NCI-H226 (cell line): Measurements from ENCODE around the gene CACNA1C.
"Not testable (repeated sequence)": the region's sequence is repeated elsewhere in the genome, so short reads cannot be mapped to it uniquely, and the experiment has no call there.

Experiments used
- DNase-seq: peaks from one replicate; pipeline ENCODE4 v3.0.0-alpha.2; 2015

CACNA1C gene

DNA sequence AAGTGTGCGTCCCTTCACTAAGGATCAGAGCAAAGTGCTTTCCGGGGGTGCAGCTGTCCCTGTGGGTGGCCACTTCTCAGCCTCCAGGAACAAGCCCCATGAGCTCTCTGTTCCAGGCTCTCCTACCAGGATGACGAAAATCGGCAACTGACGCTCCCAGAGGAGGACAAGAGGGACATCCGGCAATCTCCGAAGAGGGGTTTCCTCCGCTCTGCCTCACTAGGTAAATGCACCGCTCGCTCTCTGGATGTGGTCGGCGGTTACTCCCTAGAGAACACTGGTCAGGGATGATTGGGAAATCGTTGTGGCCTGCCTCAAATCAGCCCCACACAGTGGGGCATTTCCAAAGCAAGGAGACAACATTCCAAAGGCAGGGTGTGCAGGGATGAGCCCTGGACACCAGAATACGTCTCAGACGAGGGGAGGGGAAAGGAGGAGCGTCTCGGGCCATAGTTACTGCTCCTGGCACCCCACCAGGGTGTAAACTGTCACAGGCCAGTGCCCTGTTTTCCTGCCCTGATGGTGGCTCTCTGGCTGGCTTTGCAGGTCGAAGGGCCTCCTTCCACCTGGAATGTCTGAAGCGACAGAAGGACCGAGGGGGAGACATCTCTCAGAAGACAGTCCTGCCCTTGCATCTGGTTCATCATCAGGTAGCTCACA is 633.0 kb downstream of the CACNA1C start:
- DNase-seq = not testable (repeated sequence)

GRCh38 chr12:2686280-2686646 is 633.5 kb downstream of the CACNA1C start:
- no peak for DNase-seq

- DNase-seq = no peak
These were observed 634.3 kb downstream of the CACNA1C start for GRCh38 chr12:2687058-2687457.

DNA sequence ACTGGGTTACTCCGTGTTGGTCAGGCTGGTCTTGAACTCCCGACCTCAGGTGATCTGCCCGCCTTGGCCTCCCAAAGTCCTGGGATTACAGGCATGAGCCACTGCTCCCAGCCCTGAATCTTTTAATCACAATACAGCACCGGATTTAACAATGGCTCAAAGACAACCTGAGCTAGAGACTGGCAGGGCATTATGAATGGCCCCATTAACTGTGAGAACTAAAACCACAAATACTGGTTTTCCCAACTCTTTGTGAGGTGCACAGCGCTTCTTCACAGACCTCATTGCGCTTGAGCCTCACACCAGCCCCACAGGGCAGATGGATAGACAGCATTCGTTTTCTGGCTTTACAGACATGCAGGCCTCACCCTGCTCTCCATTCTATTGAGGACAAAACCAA is 634.9 kb downstream of the CACNA1C start:
- no peak for DNase-seq

DNA sequence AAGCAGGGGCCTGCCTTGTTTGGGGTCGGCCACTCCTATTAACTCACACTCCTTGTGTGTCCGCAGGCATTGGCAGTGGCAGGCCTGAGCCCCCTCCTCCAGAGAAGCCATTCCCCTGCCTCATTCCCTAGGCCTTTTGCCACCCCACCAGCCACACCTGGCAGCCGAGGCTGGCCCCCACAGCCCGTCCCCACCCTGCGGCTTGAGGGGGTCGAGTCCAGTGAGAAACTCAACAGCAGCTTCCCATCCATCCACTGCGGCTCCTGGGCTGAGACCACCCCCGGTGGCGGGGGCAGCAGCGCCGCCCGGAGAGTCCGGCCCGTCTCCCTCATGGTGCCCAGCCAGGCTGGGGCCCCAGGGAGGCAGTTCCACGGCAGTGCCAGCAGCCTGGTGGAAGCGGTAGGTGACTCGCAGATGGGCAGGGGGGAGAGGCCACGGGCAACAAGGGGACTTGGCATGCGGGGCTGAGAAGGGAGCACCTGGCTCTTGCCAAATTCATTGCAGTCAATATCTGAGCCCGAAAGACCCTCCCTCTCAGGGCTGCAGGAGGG is 635.7 kb downstream of the CACNA1C start:
- no peak for DNase-seq

- DNase-seq = no peak
These were observed 636.6 kb downstream of the CACNA1C start for GRCh38 chr12:2689393-2689792.

DNA sequence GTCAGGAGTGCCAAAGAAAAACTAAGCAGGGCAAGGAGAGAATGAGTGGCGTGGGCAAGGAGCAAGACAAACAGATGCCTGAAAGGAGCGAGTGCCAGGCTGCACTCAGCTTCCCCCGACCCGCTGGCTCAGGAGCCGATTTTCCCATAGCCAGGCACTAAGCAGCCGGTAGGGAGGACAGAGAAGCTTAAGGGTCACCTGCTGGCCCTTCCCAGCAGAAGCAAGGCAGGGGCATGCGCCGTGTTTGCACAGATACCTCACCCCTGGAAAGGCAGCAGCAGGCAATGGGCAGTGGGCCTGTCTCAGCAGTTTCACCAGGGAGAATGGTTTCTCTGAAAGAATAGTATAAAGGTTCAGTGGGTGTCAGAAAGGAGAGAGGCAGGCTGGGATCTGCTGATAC is 637.1 kb downstream of the CACNA1C start:
- DNase-seq = no peak

GRCh38 chr12:2690348-2691005 is 637.7 kb downstream of the CACNA1C start:
- no peak for DNase-seq

- DNase-seq = no peak
These were observed 638.2 kb downstream of the CACNA1C start for GRCh38 chr12:2691006-2691344.

GRCh38 chr12:2691345-2692071 is 638.7 kb downstream of the CACNA1C start:
- no peak for DNase-seq

- no peak for DNase-seq
These were observed 639.3 kb downstream of the CACNA1C start for GRCh38 chr12:2692080-2692479.

DNA sequence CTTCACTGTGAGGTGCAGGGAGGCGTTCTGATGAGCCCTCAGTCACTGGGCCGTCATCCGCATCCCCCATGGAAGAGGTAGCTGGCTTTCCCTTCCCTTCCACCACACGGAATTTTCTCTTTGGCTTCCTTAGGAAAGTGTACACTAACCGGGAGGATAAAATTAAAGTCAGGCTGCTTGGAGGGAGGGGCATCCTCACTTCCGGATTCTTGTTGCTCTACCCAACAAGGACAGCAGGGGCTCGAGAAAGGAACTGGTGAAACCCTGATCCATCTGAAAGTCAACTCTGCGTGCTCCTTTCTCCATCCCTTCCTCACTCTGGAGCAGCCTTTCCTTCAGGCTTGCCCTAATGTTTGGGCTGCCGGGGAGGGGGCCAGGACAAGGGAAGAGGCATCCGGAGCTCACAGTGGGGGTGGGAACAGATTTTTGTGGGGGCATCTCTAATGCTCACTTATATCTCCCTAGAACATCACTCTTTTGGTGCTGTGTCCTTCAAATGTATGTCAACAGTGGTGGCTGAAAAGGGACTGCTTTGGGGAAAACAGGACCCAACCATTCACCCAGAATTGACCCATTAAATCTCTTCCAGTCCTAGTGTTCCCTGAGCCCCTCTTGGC is 640.6 kb downstream of the CACNA1C start:
- no peak for DNase-seq

GRCh38 chr12:2693980-2694610 is 641.3 kb downstream of the CACNA1C start:
- no peak for DNase-seq

GRCh38 chr12:2696136-2696535 is 643.3 kb downstream of the CACNA1C start:
- DNase-seq = no peak

GRCh38 chr12:2697057-2697800 is 644.4 kb downstream of the CACNA1C start:
- DNase-seq = no peak

DNA sequence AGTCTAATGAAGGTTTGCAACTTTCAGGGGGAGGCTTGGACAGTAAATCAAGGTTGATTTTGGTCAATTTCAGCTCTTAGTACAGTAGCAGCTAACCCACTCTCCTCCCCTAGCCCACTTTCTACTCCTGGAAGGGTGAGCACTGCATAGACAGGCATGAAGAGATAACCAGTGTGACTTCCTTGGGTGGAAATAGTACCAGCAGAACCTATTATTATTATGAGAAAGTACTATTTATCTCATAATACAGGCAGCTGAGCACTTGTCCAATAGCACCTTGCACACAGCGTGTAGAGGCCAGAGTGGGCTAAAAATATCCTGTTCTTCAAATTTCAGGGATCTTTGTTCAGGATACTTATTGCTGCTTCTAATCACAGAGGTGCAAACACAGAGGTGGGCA is 645.8 kb downstream of the CACNA1C start:
- DNase-seq = no peak

DNA sequence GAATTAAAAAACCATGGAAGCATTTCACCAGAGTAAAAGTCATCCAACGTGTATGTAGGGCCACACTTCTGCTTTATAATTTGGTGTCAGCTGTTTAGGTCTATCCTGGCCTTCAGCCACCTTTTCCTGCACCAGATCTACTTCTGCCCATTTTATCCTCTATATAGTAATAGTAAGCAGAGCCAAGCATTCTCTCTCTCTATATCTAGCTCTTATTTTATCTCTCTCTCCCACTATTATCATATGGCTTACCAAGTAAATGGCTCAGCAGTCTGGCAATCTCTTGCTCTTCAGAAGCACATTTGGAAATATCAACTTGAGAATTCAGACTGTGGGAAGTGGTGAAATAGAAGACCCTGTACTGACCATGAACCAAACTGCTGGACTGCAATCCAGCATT is 657.9 kb downstream of the CACNA1C start:
- no peak for DNase-seq

- DNase-seq = peak; percentile 56
These were observed 666.6 kb downstream of the CACNA1C start for GRCh38 chr12:2719392-2719791.

- peak; percentile 62 for DNase-seq
These were observed 670.0 kb downstream of the CACNA1C start for GRCh38 chr12:2722806-2723205.

DNA sequence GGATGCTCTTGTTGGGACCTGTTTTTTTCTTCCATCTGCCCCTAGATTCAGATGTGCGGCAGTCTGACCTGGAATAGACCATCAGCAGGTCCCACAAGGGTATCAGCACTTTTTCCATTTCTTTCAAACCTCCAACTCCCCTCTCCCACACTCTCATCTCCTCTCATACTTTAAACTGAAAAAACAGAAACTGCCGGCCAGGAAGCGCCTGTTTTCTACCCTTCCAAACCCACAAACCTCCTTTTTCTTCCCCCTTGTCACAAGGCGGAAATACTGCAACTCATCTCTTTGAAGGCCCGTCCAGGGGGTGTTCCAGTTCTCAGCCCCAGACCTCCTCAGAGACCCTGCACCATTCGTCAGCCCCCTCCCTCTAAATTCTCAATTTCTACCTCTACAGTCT is 679.5 kb downstream of the CACNA1C start:
- no peak for DNase-seq

DNA sequence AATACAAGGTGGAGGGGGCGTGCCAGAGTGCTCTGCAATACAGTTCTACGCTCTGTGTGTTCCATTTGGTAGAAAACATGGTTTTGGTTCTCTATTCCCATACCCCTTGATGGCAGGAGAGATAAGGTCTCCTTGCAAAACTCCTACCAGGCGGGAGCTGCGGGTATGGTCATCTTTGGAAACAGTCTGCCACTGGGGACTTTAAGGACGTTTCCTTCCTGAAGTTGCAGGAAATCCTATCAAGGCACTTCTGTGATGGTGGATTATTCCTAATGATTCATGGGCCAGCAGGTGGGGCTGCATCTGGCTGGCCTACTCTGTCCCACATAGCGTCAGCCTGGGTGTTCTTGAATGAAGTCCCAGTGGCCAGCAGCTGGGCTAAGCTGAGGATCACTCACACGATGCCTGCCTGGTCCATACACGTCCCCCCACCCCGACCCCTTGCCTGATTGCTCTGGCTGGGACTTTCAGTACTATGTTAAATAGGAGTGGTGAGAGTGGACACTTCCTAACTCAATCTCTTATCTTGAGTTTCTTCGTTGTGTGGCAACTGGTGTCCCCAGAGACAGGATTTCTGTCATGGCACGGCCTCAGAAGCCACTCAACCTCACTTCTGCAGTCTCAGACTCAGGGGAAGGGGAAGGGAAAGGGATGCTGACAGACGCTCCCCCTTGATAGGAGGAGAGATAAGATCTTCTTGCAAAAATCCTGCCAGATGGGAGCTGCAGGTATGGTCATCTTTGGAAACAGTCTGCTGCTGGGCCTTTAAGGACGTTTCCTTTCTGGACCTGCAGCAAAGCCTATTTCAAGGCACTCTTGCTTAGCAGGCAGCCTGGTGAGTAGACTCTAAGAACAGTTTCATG is 680.9 kb downstream of the CACNA1C start:
- DNase-seq = no peak
